HCT116 (cell line): ENCODE data around the gene ADGRL3. TPM values are rescaled to one million over a fixed set of nuclear protein-coding genes. Genes with fewer than 3 reads are reported as not detected.

Experiments
- ATAC-seq: fragments of 200-7000 bp; cut with Tn5 transposase; 2 replicates; pipeline ENCODE4 v1.9.1; 2020; ENCODE audit warnings: mild to moderate bottlenecking, moderate library complexity
- BruUV-seq: library from RNA; stranded (reverse); fragments of 400-500 nt; replicated peaks from 2 replicates; lab custom pipeline; 2021; lab: Mats Ljungman, UMichigan
- CTCF ChIA-PET: fragments of 300-600 bp; sonication (Branson Sonifier 250); formaldehyde crosslinking; loops from one replicate; lab custom pipeline; 2021; ENCODE audit warnings: antibody characterized with exemption; lab: Charles Lee
- POLR2A ChIA-PET: fragments of 300-600, 350-600 bp; sonication (Branson Sonifier 250); formaldehyde crosslinking; loops from one replicate; lab custom pipeline; 2021; ENCODE audit warnings: antibody characterized with exemption; lab: Charles Lee
- RAD21 ChIA-PET, 2 experiments: fragments of 300-600 bp; sonication (Branson Sonifier 250); formaldehyde crosslinking; loops; one replicate each; lab custom pipeline; 2023; ENCODE audit warnings: low total read pairs in 2 of 2; ENCODE audit not compliant: uncharacterized antibody in 2 of 2, unreplicated experiment in 2 of 2, low non-redundant PET in 1 of 2; lab: Charles Lee
- DNase-seq: peaks from one replicate; pipeline ENCODE4 v3.0.0-alpha.2; 2010; ENCODE audit warnings: low read depth, low spot score
- H2AFZ ChIP-seq: fragments of 200-600 bp; shearing (Covaris generic), sonication (generic); 2 replicates; pipeline ENCODE4 v1.6.1; 2017; ENCODE audit warnings: low read depth, mixed run types, mixed read lengths, antibody characterized with exemption, low read length; ENCODE audit not compliant: poor library complexity, severe bottlenecking
- H3K27ac ChIP-seq: 2 replicates; pipeline ENCODE4 v1.5.1; 2012; ENCODE audit warnings: low read depth, low read length
- H3K27me3 ChIP-seq: fragments of 200-600 bp; sonication (generic); 2 replicates; pipeline ENCODE4 v1.6.1; 2016; ENCODE audit warnings: mixed run types, low read length, mixed read lengths; ENCODE audit not compliant: insufficient read depth
- H3K36me3 ChIP-seq, 2 experiments: fragments of 200-500 bp in 1 of 2; fragments of 200-600 bp in 1 of 2; sonication (Bioruptor generic) in 1 of 2; sonication (generic) in 1 of 2; 2 replicates each; pipeline versions ENCODE4 v1.5.1 to v1.6.1; 2014 to 2016; ENCODE audit warnings: low read length in 2 of 2, inconsistent platforms in 1 of 2, mixed read lengths in 1 of 2, mixed run types in 1 of 2; ENCODE audit not compliant: insufficient read depth in 2 of 2, control insufficient read depth in 1 of 2
- H3K4me1 ChIP-seq, 2 experiments: fragments of 200-600 bp in 1 of 2; sonication (generic) in 1 of 2; 2 replicates each; pipeline versions ENCODE4 v1.5.1 to v1.6.1; 2012 to 2017; ENCODE audit warnings: low read length in 2 of 2, inconsistent platforms in 1 of 2, mild to moderate bottlenecking in 1 of 2, mixed read lengths in 1 of 2, mixed run types in 1 of 2, moderate library complexity in 1 of 2; ENCODE audit not compliant: insufficient read depth in 2 of 2, control insufficient read depth in 1 of 2
- H3K4me2 ChIP-seq: fragments of 200-600 bp; sonication (generic); 2 replicates; pipeline ENCODE4 v1.6.1; 2017; ENCODE audit warnings: mixed run types, low read length, mixed read lengths
- H3K4me3 ChIP-seq, 2 experiments: fragments of 200-600 bp in 1 of 2; sonication (generic) in 1 of 2; replicated peaks in 1 of 2; 2 replicates each; pipeline ENCODE4 v1.5.1; 2011 to 2016; ENCODE audit warnings: low read length in 2 of 2, control low read depth in 1 of 2, low read depth in 1 of 2, mild to moderate bottlenecking in 1 of 2, mixed read lengths in 1 of 2, mixed run types in 1 of 2
- H3K79me2 ChIP-seq: fragments of 200-600 bp; sonication (generic); 2 replicates; pipeline ENCODE4 v1.6.1; 2017; ENCODE audit warnings: mild to moderate bottlenecking, mixed run types, low read length, moderate library complexity, mixed read lengths; ENCODE audit not compliant: insufficient read depth
- H3K9ac ChIP-seq: fragments of 200-600 bp; sonication (generic); 2 replicates; pipeline ENCODE4 v1.6.1; 2016; ENCODE audit warnings: low read length, mixed read lengths
- H3K9me2 ChIP-seq: fragments of 200-600 bp; sonication (generic), shearing (Covaris generic); 2 replicates; pipeline ENCODE4 v1.6.1; 2017; ENCODE audit warnings: mixed run types, mild to moderate bottlenecking, moderate library complexity; ENCODE audit not compliant: insufficient read depth
- H3K9me3 ChIP-seq, 2 experiments: fragments of 200-500 bp in 1 of 2; fragments of 200-600 bp in 1 of 2; sonication (Bioruptor generic) in 1 of 2; sonication (generic) in 1 of 2; 2 replicates each; pipeline ENCODE4 v1.6.1; 2014 to 2017; ENCODE audit warnings: low read length in 2 of 2, mixed read lengths in 2 of 2, inconsistent platforms in 1 of 2, low read depth in 1 of 2, mild to moderate bottlenecking in 1 of 2, mixed run types in 1 of 2, moderate library complexity in 1 of 2; ENCODE audit not compliant: control insufficient read depth in 1 of 2, insufficient read depth in 1 of 2
- H4K20me1 ChIP-seq: fragments of 200-600 bp; sonication (generic), shearing (Covaris generic); 2 replicates; pipeline ENCODE4 v1.6.1; 2017; ENCODE audit warnings: mixed run types, mild to moderate bottlenecking, moderate library complexity; ENCODE audit not compliant: insufficient read depth
- ATF3 ChIP-seq: IDR thresholded peaks from 2 replicates; pipeline ENCODE4 v1.6.1; 2012
- CBX3 ChIP-seq: IDR thresholded peaks from 2 replicates; pipeline ENCODE4 v1.6.1; 2012; ENCODE audit warnings: low read depth
- CEBPB ChIP-seq: IDR thresholded peaks from 2 replicates; pipeline ENCODE4 v1.6.1; 2012; ENCODE audit warnings: low read depth
- EGR1 ChIP-seq: IDR thresholded peaks from 2 replicates; pipeline ENCODE4 v1.6.1; 2012; ENCODE audit warnings: low read depth
- EZH2phosphoT487 ChIP-seq: fragments of 200-600 bp; IDR thresholded peaks from 2 replicates; pipeline ENCODE4 v1.6.1; 2018; ENCODE audit warnings: antibody characterized with exemption, borderline replicate concordance
- MAX ChIP-seq: IDR thresholded peaks from 2 replicates; pipeline ENCODE4 v1.6.1; 2012
- POLR2A ChIP-seq: IDR thresholded peaks from 2 replicates; pipeline ENCODE4 v1.7.0; 2011; ENCODE audit warnings: borderline replicate concordance; ENCODE audit not compliant: insufficient read depth, insufficient read length; ENCODE audit errors: extremely low read depth
- POLR2AphosphoS5 ChIP-seq: IDR thresholded peaks from 2 replicates; pipeline ENCODE4 v1.6.1; 2011; ENCODE audit warnings: mild to moderate bottlenecking, low read depth, low read length, moderate library complexity
- SIN3A ChIP-seq: IDR thresholded peaks from 2 replicates; pipeline ENCODE4 v1.6.1; 2012; ENCODE audit warnings: low read depth
- SP1 ChIP-seq: IDR thresholded peaks from 2 replicates; pipeline ENCODE4 v1.6.1; 2012; ENCODE audit warnings: low read depth
- SRF ChIP-seq: IDR thresholded peaks from 2 replicates; pipeline ENCODE4 v1.6.1; 2012; ENCODE audit warnings: low read depth
- YY1 ChIP-seq: IDR thresholded peaks from 2 replicates; pipeline ENCODE4 v1.6.1; 2011; ENCODE audit warnings: low read length, low read depth, moderate library complexity, mild to moderate bottlenecking; ENCODE audit not compliant: insufficient replicate concordance; ENCODE audit errors: extremely low read depth
- ZNF274 ChIP-seq: fragments of 200-500 bp; sonication (Bioruptor generic); IDR thresholded peaks from 2 replicates; pipeline ENCODE4 v1.6.1; 2014; ENCODE audit warnings: mild to moderate bottlenecking, low read depth, low read length, inconsistent platforms
- intact Hi-C: fragments of 100-400 bp; cut with micrococcal nuclease; formaldehyde crosslinking; loops from 2 replicates; pipeline ENCODE4 v1.10.0; 2022
- total RNA-seq: library from RNA; stranded (reverse); gene quantifications from one replicate; pipeline ENCODE4 v1.2.1, GENCODE V29; 2021; ENCODE audit not compliant: unreplicated experiment
- TF ChIP-seq, protein P1 (sequence below): IDR thresholded peaks from 2 replicates; pipeline ENCODE4 v1.6.1; 2012; ENCODE audit warnings: low read depth
- TF ChIP-seq, protein P2 (sequence below), 3 experiments: fragments of 200-600 bp in 1 of 3; sonication (generic) in 1 of 3; IDR thresholded peaks in 2 of 3; conservative IDR thresholded peaks in 1 of 3; 2 replicates each; pipeline ENCODE4 v1.5.1; 2012 to 2017; ENCODE audit warnings: low read depth in 2 of 3, low read length in 2 of 3, antibody characterized with exemption in 1 of 3, borderline replicate concordance in 1 of 3, control low read depth in 1 of 3, mild to moderate bottlenecking in 1 of 3, mixed read lengths in 1 of 3, mixed run types in 1 of 3, moderate library complexity in 1 of 3; ENCODE audit not compliant: insufficient read depth in 1 of 3

The ADGRL3 gene
- total RNA-seq, 1 experiment from 2014 or later: not detected

GRCh38 chr4:62023633-62024032 is 823.5 kb downstream of the ADGRL3 start:
- H3K79me2 ChIP-seq: no peaks in the 10 kb centered on the region
- H3K4me3 ChIP-seq: no peak overlapping the region
- ChIA-PET CTCF (no interaction called here), RAD21 (no interaction called here), POLR2A (no interaction called here)
- H3K9me2 ChIP-seq: no peaks in the 10 kb centered on the region
- ATAC-seq: no peak
- no TSS peak for BruUV-seq
- no peak overlapping the region for H3K9ac ChIP-seq
- H4K20me1 ChIP-seq: no peaks in the 10 kb centered on the region
- no peak overlapping the region for H2AFZ ChIP-seq
- intact Hi-C loops: no loop called here
- TF ChIP-seq ATF3: no peak
- peaks cover 0 to 8% of the 10 kb centered on the region in 2 experiments; a peak in 3 of 4 replicates for H3K9me3 ChIP-seq
- no peak for DNase-seq
- H3K27ac ChIP-seq: no peak overlapping the region
- no peaks in the 10 kb centered on the region for H3K27me3 ChIP-seq
- H3K36me3 ChIP-seq: no peaks in the 10 kb centered on the region
- no peaks in the 10 kb centered on the region for H3K4me1 ChIP-seq
- H3K4me2 ChIP-seq: no peak overlapping the region

- H3K27me3 ChIP-seq: no peaks in the 10 kb centered on the region
- H3K79me2 ChIP-seq: no peaks in the 10 kb centered on the region
- no peaks in the 10 kb centered on the region for H4K20me1 ChIP-seq
- H3K4me1 ChIP-seq: no peaks in the 10 kb centered on the region
- DNase-seq (no peak), ATAC-seq (no peak)
- no peak overlapping the region for H3K9ac ChIP-seq
- no peak overlapping the region for H3K4me2 ChIP-seq
- no peak overlapping the region for H3K4me3 ChIP-seq
- intact Hi-C loops: no loop called here
- ChIA-PET CTCF (no interaction called here), RAD21 (no interaction called here), POLR2A (no interaction called here)
- no peaks in the 10 kb centered on the region for H3K9me2 ChIP-seq
- H2AFZ ChIP-seq: no peak overlapping the region
- H3K27ac ChIP-seq: no peak overlapping the region
- no peaks in the 10 kb centered on the region for H3K36me3 ChIP-seq
- BruUV-seq: no TSS peak
- H3K9me3 ChIP-seq: peaks cover 4 to 9% of the 10 kb centered on the region in 2 experiments; a peak in 3 of 4 replicates
- TF ChIP-seq CBX3: no peak
- TF ChIP-seq EZH2phosphoT487: no peak
- no peak for TF ChIP-seq SRF
- no peak for TF ChIP-seq SIN3A
- no peak for TF ChIP-seq POLR2A
- no peak for TF ChIP-seq EGR1
- no peak for TF ChIP-seq CEBPB
- no peak for TF ChIP-seq MAX
- TF ChIP-seq YY1: no peak
- TF ChIP-seq ATF3: no peak
- TF ChIP-seq, protein P1, sequence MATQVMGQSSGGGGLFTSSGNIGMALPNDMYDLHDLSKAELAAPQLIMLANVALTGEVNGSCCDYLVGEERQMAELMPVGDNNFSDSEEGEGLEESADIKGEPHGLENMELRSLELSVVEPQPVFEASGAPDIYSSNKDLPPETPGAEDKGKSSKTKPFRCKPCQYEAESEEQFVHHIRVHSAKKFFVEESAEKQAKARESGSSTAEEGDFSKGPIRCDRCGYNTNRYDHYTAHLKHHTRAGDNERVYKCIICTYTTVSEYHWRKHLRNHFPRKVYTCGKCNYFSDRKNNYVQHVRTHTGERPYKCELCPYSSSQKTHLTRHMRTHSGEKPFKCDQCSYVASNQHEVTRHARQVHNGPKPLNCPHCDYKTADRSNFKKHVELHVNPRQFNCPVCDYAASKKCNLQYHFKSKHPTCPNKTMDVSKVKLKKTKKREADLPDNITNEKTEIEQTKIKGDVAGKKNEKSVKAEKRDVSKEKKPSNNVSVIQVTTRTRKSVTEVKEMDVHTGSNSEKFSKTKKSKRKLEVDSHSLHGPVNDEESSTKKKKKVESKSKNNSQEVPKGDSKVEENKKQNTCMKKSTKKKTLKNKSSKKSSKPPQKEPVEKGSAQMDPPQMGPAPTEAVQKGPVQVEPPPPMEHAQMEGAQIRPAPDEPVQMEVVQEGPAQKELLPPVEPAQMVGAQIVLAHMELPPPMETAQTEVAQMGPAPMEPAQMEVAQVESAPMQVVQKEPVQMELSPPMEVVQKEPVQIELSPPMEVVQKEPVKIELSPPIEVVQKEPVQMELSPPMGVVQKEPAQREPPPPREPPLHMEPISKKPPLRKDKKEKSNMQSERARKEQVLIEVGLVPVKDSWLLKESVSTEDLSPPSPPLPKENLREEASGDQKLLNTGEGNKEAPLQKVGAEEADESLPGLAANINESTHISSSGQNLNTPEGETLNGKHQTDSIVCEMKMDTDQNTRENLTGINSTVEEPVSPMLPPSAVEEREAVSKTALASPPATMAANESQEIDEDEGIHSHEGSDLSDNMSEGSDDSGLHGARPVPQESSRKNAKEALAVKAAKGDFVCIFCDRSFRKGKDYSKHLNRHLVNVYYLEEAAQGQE: no peak
- TF ChIP-seq POLR2AphosphoS5: no peak
- no peak for TF ChIP-seq SP1
- TF ChIP-seq ZNF274: no peak
- TF ChIP-seq, protein P2, sequence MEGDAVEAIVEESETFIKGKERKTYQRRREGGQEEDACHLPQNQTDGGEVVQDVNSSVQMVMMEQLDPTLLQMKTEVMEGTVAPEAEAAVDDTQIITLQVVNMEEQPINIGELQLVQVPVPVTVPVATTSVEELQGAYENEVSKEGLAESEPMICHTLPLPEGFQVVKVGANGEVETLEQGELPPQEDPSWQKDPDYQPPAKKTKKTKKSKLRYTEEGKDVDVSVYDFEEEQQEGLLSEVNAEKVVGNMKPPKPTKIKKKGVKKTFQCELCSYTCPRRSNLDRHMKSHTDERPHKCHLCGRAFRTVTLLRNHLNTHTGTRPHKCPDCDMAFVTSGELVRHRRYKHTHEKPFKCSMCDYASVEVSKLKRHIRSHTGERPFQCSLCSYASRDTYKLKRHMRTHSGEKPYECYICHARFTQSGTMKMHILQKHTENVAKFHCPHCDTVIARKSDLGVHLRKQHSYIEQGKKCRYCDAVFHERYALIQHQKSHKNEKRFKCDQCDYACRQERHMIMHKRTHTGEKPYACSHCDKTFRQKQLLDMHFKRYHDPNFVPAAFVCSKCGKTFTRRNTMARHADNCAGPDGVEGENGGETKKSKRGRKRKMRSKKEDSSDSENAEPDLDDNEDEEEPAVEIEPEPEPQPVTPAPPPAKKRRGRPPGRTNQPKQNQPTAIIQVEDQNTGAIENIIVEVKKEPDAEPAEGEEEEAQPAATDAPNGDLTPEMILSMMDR (IDR thresholded peaks at IDR 0.05 in 2 of 3, conservative IDR thresholded peaks at IDR 0.05 in 1 of 3; ENCODE audit: borderline replicate concordance in 1 of 3, insufficient read depth in 1 of 3, low read depth in 2 of 3, low read length in 2 of 3): no peak
Observed at GRCh38 chr4:62028745-62029144, 828.6 kb downstream of the ADGRL3 start.
